ENCODE results near the gene GPN1.
A peak's percentile ranks its signal among the peaks of the same experiment; 100 is the strongest.
"Not testable (repeated sequence)": the region's sequence is repeated elsewhere in the genome, so short reads cannot be mapped to it uniquely, and the experiment has no call there.

Gene GPN1

DNA sequence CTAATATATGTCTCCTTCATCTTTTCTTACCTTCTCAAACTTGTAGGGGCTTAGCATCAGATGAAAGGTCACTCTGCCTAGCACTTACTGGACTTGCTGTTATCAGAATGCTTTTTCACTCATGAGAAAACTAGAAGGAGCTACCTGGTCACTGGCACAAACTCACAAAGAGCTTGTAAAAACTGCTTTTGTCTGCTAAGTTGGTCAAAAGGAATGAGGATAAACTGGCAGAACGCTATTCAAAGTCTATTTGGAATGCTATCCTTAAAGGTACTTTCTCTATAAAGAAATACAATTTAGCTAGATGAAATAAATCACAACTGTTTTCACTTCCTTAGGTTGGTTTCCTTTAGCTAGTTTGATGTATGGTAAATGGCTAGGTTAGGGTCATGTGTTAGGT is 2.5 kb upstream of the GPN1 start:
- not testable (repeated sequence) for H3K9ac ChIP-seq (ENCODE audit: low read depth in 1 of 2, low read length in 2 of 2); H3K4me3 ChIP-seq (ENCODE audit: low read length in 2 of 2); H3K27me3 ChIP-seq (ENCODE audit: control insufficient read depth in 2 of 2, insufficient read depth in 2 of 2, low read length in 2 of 2); H3K9me3 ChIP-seq (ENCODE audit: control insufficient read depth in 2 of 2, low read length in 2 of 2)
- Histone ChIP-seq H3K4me1 (ENCODE audit: control insufficient read depth in 2 of 2, insufficient read depth in 2 of 2, low read length in 2 of 2) (peaks cover 9 to 12% of the 10 kb centered on the region in 2 donors), H3K27ac (ENCODE audit: low read depth in 2 of 2, low read length in 2 of 2) (peak overlapping the region in 1 of 2 donors; percentile 21), H3K36me3 (ENCODE audit: control insufficient read depth in 2 of 2, insufficient read depth in 2 of 2, low read length in 2 of 2) (peaks cover 27 to 29% of the 10 kb centered on the region in 2 donors)

- not testable (repeated sequence) for H3K9ac ChIP-seq (ENCODE audit: low read depth in 1 of 2, low read length in 2 of 2); H3K4me3 ChIP-seq (ENCODE audit: low read length in 2 of 2); H3K27me3 ChIP-seq (ENCODE audit: control insufficient read depth in 2 of 2, insufficient read depth in 2 of 2, low read length in 2 of 2); H3K9me3 ChIP-seq (ENCODE audit: control insufficient read depth in 2 of 2, low read length in 2 of 2)
- Histone ChIP-seq H3K4me1 (ENCODE audit: control insufficient read depth in 2 of 2, insufficient read depth in 2 of 2, low read length in 2 of 2) (peaks cover 9 to 12% of the 10 kb centered on the region in 2 donors), H3K27ac (ENCODE audit: low read depth in 2 of 2, low read length in 2 of 2) (peak overlapping the region in 1 of 2 donors; percentile 21), H3K36me3 (ENCODE audit: control insufficient read depth in 2 of 2, insufficient read depth in 2 of 2, low read length in 2 of 2) (peaks cover 27 to 31% of the 10 kb centered on the region in 2 donors)
Observed at GRCh38 chr2:27626921-27627320, 1.9 kb upstream of the GPN1 start.

DNA sequence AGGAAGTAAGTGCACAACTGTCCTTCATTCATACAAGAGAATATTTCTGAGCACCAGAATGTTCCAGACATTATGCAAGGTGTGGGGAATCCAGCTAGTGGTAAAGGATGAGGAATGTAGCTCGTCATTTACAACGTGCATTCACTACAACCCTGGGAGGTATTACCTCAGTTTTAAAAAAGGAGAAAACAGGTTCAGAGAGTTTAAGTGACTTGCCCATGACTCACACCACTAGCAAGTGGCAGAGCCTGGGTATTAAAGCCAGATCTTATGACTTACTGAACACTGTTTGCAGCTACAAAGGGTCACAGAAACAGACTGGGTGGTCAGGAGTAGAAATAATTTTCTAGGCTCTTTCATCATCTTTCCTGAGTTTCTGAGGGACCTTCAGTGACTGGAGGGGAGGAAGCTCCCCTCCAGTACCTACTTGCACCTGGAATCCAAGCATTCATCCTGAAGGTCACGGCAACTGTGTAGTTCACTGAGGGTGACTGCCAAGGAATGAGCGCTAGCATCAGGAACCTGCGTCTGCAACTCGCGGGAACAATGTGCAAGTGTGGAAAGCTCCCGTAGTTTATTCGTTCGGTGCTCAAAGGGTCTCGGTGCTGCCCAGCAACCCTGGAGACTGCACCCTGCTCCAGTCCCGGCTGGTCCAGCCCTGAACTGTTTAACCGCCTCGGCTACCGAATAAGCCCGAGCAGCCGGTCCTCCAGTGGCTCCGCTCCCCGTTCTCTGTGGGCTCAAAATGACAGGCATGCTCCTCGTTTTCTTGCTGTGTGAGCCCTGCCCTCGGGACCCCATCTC is 685 bp upstream of the GPN1 start:
- H3K9ac ChIP-seq (ENCODE audit: low read depth in 1 of 2, low read length in 2 of 2): peak overlapping the region; percentile 80 to 85
- peak overlapping the region; percentile 93 to 95 for H3K4me3 ChIP-seq (ENCODE audit: low read length in 2 of 2)
- no peaks in the 10 kb centered on the region for H3K9me3 ChIP-seq (ENCODE audit: control insufficient read depth in 2 of 2, low read length in 2 of 2)

DNA sequence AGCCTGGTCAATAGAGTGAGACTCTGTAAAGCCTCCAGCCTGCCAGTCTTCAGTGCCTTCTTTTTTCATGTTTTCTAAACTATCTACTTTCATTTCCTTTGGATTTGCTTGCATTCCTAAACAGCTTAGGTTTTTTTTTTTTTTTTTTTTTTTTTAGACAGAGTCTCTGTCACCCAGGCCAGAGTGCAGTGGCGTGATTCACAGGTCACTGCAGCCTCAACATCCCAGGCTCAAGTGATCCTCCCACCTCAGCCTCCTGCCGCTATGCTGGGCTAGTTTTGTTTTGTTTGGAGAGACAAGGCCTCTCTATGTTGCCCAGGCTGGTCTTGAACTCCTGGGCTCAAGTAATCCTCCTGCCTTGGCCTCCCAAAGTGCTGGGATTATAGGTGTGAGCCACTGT is 1.4 kb downstream of the GPN1 start:
- not testable (repeated sequence) for H3K27ac ChIP-seq (ENCODE audit: low read depth in 2 of 2, low read length in 2 of 2); H3K9me3 ChIP-seq (ENCODE audit: control insufficient read depth in 2 of 2, low read length in 2 of 2); H3K9ac ChIP-seq (ENCODE audit: low read depth in 1 of 2, low read length in 2 of 2); H3K27me3 ChIP-seq (ENCODE audit: control insufficient read depth in 2 of 2, insufficient read depth in 2 of 2, low read length in 2 of 2); H3K4me3 ChIP-seq (ENCODE audit: low read length in 2 of 2)
- Histone ChIP-seq H3K36me3 (ENCODE audit: control insufficient read depth in 2 of 2, insufficient read depth in 2 of 2, low read length in 2 of 2) (peaks cover 26 to 36% of the 10 kb centered on the region in 2 donors), H3K4me1 (ENCODE audit: control insufficient read depth in 2 of 2, insufficient read depth in 2 of 2, low read length in 2 of 2) (peaks cover 9 to 12% of the 10 kb centered on the region in 2 donors)

More for the DNA sequence above, 685 bp upstream of the GPN1 start:
- peaks cover 9 to 12% of the 10 kb centered on the region in 2 donors for H3K4me1 ChIP-seq (ENCODE audit: control insufficient read depth in 2 of 2, insufficient read depth in 2 of 2, low read length in 2 of 2)
- peak overlapping the region; percentile 46 to 70 for H3K27ac ChIP-seq (ENCODE audit: low read depth in 2 of 2, low read length in 2 of 2)
- peaks cover 23 to 26% of the 10 kb centered on the region in 2 donors for H3K36me3 ChIP-seq (ENCODE audit: control insufficient read depth in 2 of 2, insufficient read depth in 2 of 2, low read length in 2 of 2)
- H3K27me3 ChIP-seq (ENCODE audit: control insufficient read depth in 2 of 2, insufficient read depth in 2 of 2, low read length in 2 of 2): no peaks in the 10 kb centered on the region

DNA sequence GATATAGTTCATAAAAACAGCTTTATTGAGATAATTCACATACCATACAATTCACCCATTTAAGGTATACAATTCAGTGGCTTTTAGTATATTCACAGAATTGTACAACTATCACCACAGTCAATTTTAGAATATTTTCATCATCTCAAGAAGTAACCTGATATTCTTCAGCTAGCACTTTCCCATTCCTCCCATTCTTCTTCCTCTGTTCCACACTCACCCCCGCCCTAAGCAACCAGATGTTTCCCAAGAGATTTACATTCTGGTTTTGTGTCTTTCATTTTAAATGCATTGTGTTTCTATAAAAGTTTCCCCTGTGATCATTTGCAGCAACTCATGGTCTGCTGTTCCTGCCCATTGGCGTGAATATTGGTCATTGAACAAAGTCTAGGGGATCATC is 5.4 kb downstream of the GPN1 start:
- Histone ChIP-seq H3K27me3 (ENCODE audit: control insufficient read depth in 2 of 2, insufficient read depth in 2 of 2, low read length in 2 of 2) (no peaks in the 10 kb centered on the region), H3K9me3 (ENCODE audit: control insufficient read depth in 2 of 2, low read length in 2 of 2) (no peaks in the 10 kb centered on the region), H3K9ac (ENCODE audit: low read depth in 1 of 2, low read length in 2 of 2) (no peak overlapping the region), H3K4me1 (ENCODE audit: control insufficient read depth in 2 of 2, insufficient read depth in 2 of 2, low read length in 2 of 2) (peaks cover 3 to 4% of the 10 kb centered on the region in 2 donors), H3K27ac (ENCODE audit: low read depth in 2 of 2, low read length in 2 of 2) (no peak overlapping the region), H3K4me3 (ENCODE audit: low read length in 2 of 2) (no peak overlapping the region), H3K36me3 (ENCODE audit: control insufficient read depth in 2 of 2, insufficient read depth in 2 of 2, low read length in 2 of 2) (peaks cover 47 to 58% of the 10 kb centered on the region in 2 donors)

GRCh38 chr2:27636766-27637165 is 7.9 kb downstream of the GPN1 start:
- Histone ChIP-seq H3K9me3 (ENCODE audit: control insufficient read depth in 2 of 2, low read length in 2 of 2) (no peaks in the 10 kb centered on the region), H3K9ac (ENCODE audit: low read depth in 1 of 2, low read length in 2 of 2) (no peak overlapping the region), H3K36me3 (ENCODE audit: control insufficient read depth in 2 of 2, insufficient read depth in 2 of 2, low read length in 2 of 2) (peaks cover 61 to 62% of the 10 kb centered on the region in 2 donors)

GRCh38 chr2:27638037-27638637 is 9.3 kb downstream of the GPN1 start:
- Histone ChIP-seq H3K4me1 (ENCODE audit: control insufficient read depth in 2 of 2, insufficient read depth in 2 of 2, low read length in 2 of 2) (no peaks in the 10 kb centered on the region), H3K4me3 (ENCODE audit: low read length in 2 of 2) (no peak overlapping the region), H3K36me3 (ENCODE audit: control insufficient read depth in 2 of 2, insufficient read depth in 2 of 2, low read length in 2 of 2) (peaks cover 55 to 61% of the 10 kb centered on the region in 2 donors), H3K27ac (ENCODE audit: low read depth in 2 of 2, low read length in 2 of 2) (no peak overlapping the region), H3K27me3 (ENCODE audit: control insufficient read depth in 2 of 2, insufficient read depth in 2 of 2, low read length in 2 of 2) (no peaks in the 10 kb centered on the region), H3K9ac (ENCODE audit: low read depth in 1 of 2, low read length in 2 of 2) (no peak overlapping the region), H3K9me3 (ENCODE audit: control insufficient read depth in 2 of 2, low read length in 2 of 2) (no peaks in the 10 kb centered on the region)

More at GRCh38 chr2:27636766-27637165, 7.9 kb downstream of the GPN1 start:
- H3K4me3 ChIP-seq (ENCODE audit: low read length in 2 of 2): no peak overlapping the region
- no peaks in the 10 kb centered on the region for H3K27me3 ChIP-seq (ENCODE audit: control insufficient read depth in 2 of 2, insufficient read depth in 2 of 2, low read length in 2 of 2)
- no peaks in the 10 kb centered on the region for H3K4me1 ChIP-seq (ENCODE audit: control insufficient read depth in 2 of 2, insufficient read depth in 2 of 2, low read length in 2 of 2)
- no peak overlapping the region for H3K27ac ChIP-seq (ENCODE audit: low read depth in 2 of 2, low read length in 2 of 2)

DNA sequence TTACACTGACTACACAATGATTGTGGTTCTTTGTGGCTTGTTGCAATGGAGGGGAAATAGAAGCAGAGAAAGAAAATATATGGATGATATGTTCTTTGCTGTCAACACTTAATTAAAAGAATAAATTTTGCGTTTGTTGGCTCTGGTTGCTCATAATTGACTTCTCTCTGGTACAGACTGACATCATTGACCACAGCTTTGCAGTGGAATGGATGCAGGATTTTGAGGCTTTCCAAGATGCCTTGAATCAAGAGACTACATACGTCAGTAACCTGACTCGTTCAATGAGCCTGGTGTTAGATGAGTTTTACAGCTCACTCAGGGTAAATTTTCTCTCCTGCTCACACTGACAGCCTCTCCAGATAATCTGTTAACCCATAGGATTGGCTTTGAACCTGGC is 9.9 kb downstream of the GPN1 start:
- Histone ChIP-seq H3K27ac (ENCODE audit: low read depth in 2 of 2, low read length in 2 of 2) (no peak overlapping the region), H3K9ac (ENCODE audit: low read depth in 1 of 2, low read length in 2 of 2) (no peak overlapping the region), H3K36me3 (ENCODE audit: control insufficient read depth in 2 of 2, insufficient read depth in 2 of 2, low read length in 2 of 2) (peaks cover 52 to 65% of the 10 kb centered on the region in 2 donors), H3K4me3 (ENCODE audit: low read length in 2 of 2) (no peak overlapping the region), H3K9me3 (ENCODE audit: control insufficient read depth in 2 of 2, low read length in 2 of 2) (no peaks in the 10 kb centered on the region), H3K4me1 (ENCODE audit: control insufficient read depth in 2 of 2, insufficient read depth in 2 of 2, low read length in 2 of 2) (no peaks in the 10 kb centered on the region), H3K27me3 (ENCODE audit: control insufficient read depth in 2 of 2, insufficient read depth in 2 of 2, low read length in 2 of 2) (no peaks in the 10 kb centered on the region)

- Histone ChIP-seq H3K36me3 (ENCODE audit: control insufficient read depth in 2 of 2, insufficient read depth in 2 of 2, low read length in 2 of 2) (peaks cover 37 to 57% of the 10 kb centered on the region in 2 donors), H3K27me3 (ENCODE audit: control insufficient read depth in 2 of 2, insufficient read depth in 2 of 2, low read length in 2 of 2) (no peaks in the 10 kb centered on the region), H3K27ac (ENCODE audit: low read depth in 2 of 2, low read length in 2 of 2) (no peak overlapping the region), H3K9ac (ENCODE audit: low read depth in 1 of 2, low read length in 2 of 2) (no peak overlapping the region), H3K4me1 (ENCODE audit: control insufficient read depth in 2 of 2, insufficient read depth in 2 of 2, low read length in 2 of 2) (no peaks in the 10 kb centered on the region), H3K9me3 (ENCODE audit: control insufficient read depth in 2 of 2, low read length in 2 of 2) (no peaks in the 10 kb centered on the region), H3K4me3 (ENCODE audit: low read length in 2 of 2) (no peak overlapping the region)
Observed at GRCh38 chr2:27640722-27641245, 11.9 kb downstream of the GPN1 start.

GRCh38 chr2:27645197-27645596 is 16.3 kb downstream of the GPN1 start:
- H3K27ac ChIP-seq (ENCODE audit: low read depth in 2 of 2, low read length in 2 of 2): no peak overlapping the region
- no peaks in the 10 kb centered on the region for H3K9me3 ChIP-seq (ENCODE audit: control insufficient read depth in 2 of 2, low read length in 2 of 2)
- H3K36me3 ChIP-seq (ENCODE audit: control insufficient read depth in 2 of 2, insufficient read depth in 2 of 2, low read length in 2 of 2): peaks cover 32 to 62% of the 10 kb centered on the region in 2 donors
- no peak overlapping the region for H3K4me3 ChIP-seq (ENCODE audit: low read length in 2 of 2)
- H3K27me3 ChIP-seq (ENCODE audit: control insufficient read depth in 2 of 2, insufficient read depth in 2 of 2, low read length in 2 of 2): no peaks in the 10 kb centered on the region
- H3K9ac ChIP-seq (ENCODE audit: low read depth in 1 of 2, low read length in 2 of 2): no peak overlapping the region
- no peaks in the 10 kb centered on the region for H3K4me1 ChIP-seq (ENCODE audit: control insufficient read depth in 2 of 2, insufficient read depth in 2 of 2, low read length in 2 of 2)
